Upper lobe of left lung (tissue), 4 donors: ENCODE measurements around the gene PSMD2.

ENCODE experiments used
- EP300 ChIP-seq, 4 donors: sonication (generic); formaldehyde crosslinking; IDR thresholded peaks; one replicate each; pipeline ENCODE4 v1.5.1; 2017; ENCODE audit warnings: antibody characterized with exemption in 4 of 4, control low read depth in 2 of 4
- POLR2A ChIP-seq, 4 donors: fragments of 450-650 bp; IDR thresholded peaks; one replicate each; pipeline ENCODE4 v1.5.1; 2016 to 2017; ENCODE audit warnings: antibody characterized with exemption in 4 of 4, mild to moderate bottlenecking in 2 of 4
- POLR2AphosphoS5 ChIP-seq, 2 donors: sonication (generic); formaldehyde crosslinking; IDR thresholded peaks; one replicate each; pipeline ENCODE4 v1.5.1; 2017; ENCODE audit warnings: antibody characterized with exemption in 2 of 2
- TF ChIP-seq, protein P1 (sequence below), 6 experiments: fragments of 450-650 bp in 4 of 6; fragments of 200-600 bp in 2 of 6; sonication (generic) in 2 of 6; IDR thresholded peaks; one replicate each; pipeline ENCODE4 v1.5.1; 2016 to 2019; ENCODE audit warnings: antibody characterized with exemption in 6 of 6

DNA sequence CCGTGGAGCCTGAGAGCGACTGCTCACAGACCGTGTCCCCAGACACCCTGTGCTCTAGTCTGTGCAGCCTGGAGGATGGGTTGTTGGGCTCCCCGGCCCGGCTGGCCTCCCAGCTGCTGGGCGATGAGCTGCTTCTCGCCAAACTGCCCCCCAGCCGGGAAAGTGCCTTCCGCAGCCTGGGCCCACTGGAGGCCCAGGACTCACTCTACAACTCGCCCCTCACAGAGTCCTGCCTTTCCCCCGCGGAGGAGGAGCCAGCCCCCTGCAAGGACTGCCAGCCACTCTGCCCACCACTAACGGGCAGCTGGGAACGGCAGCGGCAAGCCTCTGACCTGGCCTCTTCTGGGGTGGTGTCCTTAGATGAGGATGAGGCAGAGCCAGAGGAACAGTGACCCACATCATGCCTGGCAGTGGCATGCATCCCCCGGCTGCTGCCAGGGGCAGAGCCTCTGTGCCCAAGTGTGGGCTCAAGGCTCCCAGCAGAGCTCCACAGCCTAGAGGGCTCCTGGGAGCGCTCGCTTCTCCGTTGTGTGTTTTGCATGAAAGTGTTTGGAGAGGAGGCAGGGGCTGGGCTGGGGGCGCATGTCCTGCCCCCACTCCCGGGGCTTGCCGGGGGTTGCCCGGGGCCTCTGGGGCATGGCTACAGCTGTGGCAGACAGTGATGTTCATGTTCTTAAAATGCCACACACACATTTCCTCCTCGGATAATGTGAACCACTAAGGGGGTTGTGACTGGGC, 45.7 kb downstream of the PSMD2 start:
- TF ChIP-seq POLR2AphosphoS5 (IDR thresholded peaks at IDR 0.05) (no peak), POLR2A (IDR thresholded peaks at IDR 0.05) (no peak), EP300 (IDR thresholded peaks at IDR 0.05) (no peak)
- TF ChIP-seq, protein P1, sequence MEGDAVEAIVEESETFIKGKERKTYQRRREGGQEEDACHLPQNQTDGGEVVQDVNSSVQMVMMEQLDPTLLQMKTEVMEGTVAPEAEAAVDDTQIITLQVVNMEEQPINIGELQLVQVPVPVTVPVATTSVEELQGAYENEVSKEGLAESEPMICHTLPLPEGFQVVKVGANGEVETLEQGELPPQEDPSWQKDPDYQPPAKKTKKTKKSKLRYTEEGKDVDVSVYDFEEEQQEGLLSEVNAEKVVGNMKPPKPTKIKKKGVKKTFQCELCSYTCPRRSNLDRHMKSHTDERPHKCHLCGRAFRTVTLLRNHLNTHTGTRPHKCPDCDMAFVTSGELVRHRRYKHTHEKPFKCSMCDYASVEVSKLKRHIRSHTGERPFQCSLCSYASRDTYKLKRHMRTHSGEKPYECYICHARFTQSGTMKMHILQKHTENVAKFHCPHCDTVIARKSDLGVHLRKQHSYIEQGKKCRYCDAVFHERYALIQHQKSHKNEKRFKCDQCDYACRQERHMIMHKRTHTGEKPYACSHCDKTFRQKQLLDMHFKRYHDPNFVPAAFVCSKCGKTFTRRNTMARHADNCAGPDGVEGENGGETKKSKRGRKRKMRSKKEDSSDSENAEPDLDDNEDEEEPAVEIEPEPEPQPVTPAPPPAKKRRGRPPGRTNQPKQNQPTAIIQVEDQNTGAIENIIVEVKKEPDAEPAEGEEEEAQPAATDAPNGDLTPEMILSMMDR (IDR thresholded peaks at IDR 0.05), result no peak
